Neural cell (in vitro differentiated cells): ENCODE measurements around the gene HDAC4. TPM values are rescaled to one million over a fixed set of nuclear protein-coding genes. Genes with fewer than 3 reads are reported as not detected.

Experiments
- H2AFZ ChIP-seq: fragments of 200-600, 300-800 bp; sonication (generic), shearing (Covaris generic); 2 replicates; pipeline ENCODE4 v1.6.0; 2014; ENCODE audit warnings: low read depth, mild to moderate bottlenecking, antibody characterized with exemption, low read length, moderate library complexity
- H3F3A ChIP-seq: fragments of 200-600 bp; shearing (Covaris generic); 2 replicates; pipeline ENCODE4 v1.6.1; 2016; ENCODE audit warnings: mild to moderate bottlenecking, moderate library complexity, mixed read lengths, antibody characterized with exemption, low read length; ENCODE audit not compliant: insufficient read depth, poor library complexity, severe bottlenecking
- H3K27ac ChIP-seq: fragments of 200-600, 300-800 bp; sonication (generic), shearing (Covaris generic); 2 replicates; pipeline ENCODE4 v1.5.1; 2014; ENCODE audit warnings: mild to moderate bottlenecking, low read length, moderate library complexity
- H3K27me3 ChIP-seq: fragments of 300-800, 200-600 bp; sonication (generic), shearing (Covaris generic); 2 replicates; pipeline ENCODE4 v1.6.0; 2014; ENCODE audit warnings: mild to moderate bottlenecking, low read depth, low read length, moderate library complexity; ENCODE audit not compliant: insufficient read depth
- H3K36me3 ChIP-seq: fragments of 300-800, 200-600 bp; sonication (generic), shearing (Covaris generic); 2 replicates; pipeline ENCODE4 v1.5.1; 2014; ENCODE audit warnings: mild to moderate bottlenecking, antibody characterized with exemption, low read length, moderate library complexity; ENCODE audit not compliant: insufficient read depth
- H3K4me2 ChIP-seq: fragments of 300-800, 200-600 bp; sonication (generic), shearing (Covaris generic); 2 replicates; pipeline ENCODE4 v1.6.0; 2014; ENCODE audit warnings: mild to moderate bottlenecking, low read length
- H3K4me3 ChIP-seq: fragments of 300-800, 200-600 bp; sonication (generic), shearing (Covaris generic); 2 replicates; pipeline ENCODE4 v1.5.1; 2014; ENCODE audit warnings: mild to moderate bottlenecking, low read length, moderate library complexity
- H3K79me2 ChIP-seq: fragments of 200-600 bp; shearing (Covaris generic); replicated peaks from 2 replicates; pipeline ENCODE4 v1.6.0; 2014; ENCODE audit warnings: mild to moderate bottlenecking, low read length, moderate library complexity; ENCODE audit not compliant: insufficient read depth
- H3K9ac ChIP-seq: fragments of 300-800, 200-600 bp; sonication (generic), shearing (Covaris generic); 2 replicates; pipeline ENCODE4 v1.6.1; 2016; ENCODE audit warnings: mild to moderate bottlenecking, low read length, mixed read lengths
- H3K9me2 ChIP-seq: fragments of 200-600 bp; shearing (Covaris generic); 2 replicates; pipeline ENCODE4 v1.6.1; 2016; ENCODE audit warnings: mild to moderate bottlenecking, low read length, mixed read lengths; ENCODE audit not compliant: insufficient read depth
- H3K9me3 ChIP-seq: fragments of 200-600, 300-800 bp; sonication (generic), shearing (Covaris generic); 2 replicates; pipeline ENCODE4 v1.6.1; 2016; ENCODE audit warnings: mild to moderate bottlenecking, mixed run types, low read length, moderate library complexity, mixed read lengths
- H4K20me1 ChIP-seq: fragments of 200-600 bp; shearing (Covaris generic); 2 replicates; pipeline ENCODE4 v1.6.1; 2016; ENCODE audit warnings: mild to moderate bottlenecking, mixed run types; ENCODE audit not compliant: insufficient read depth
- EP300 ChIP-seq: fragments of 450-650 bp; conservative IDR thresholded peaks from 2 replicates; pipeline ENCODE4 v1.6.1; 2014; ENCODE audit warnings: antibody characterized with exemption, mild to moderate bottlenecking, moderate library complexity; ENCODE audit not compliant: poor library complexity, severe bottlenecking
- EZH2 ChIP-seq: fragments of 200-600, 300-800 bp; shearing (Covaris generic), sonication (generic); IDR thresholded peaks from 2 replicates; pipeline ENCODE4 v1.6.1; 2014; ENCODE audit warnings: antibody characterized with exemption, low read length, borderline replicate concordance, mild to moderate bottlenecking; ENCODE audit not compliant: insufficient read depth, poor library complexity, severe bottlenecking
- MXI1 ChIP-seq: fragments of 450-650 bp; conservative IDR thresholded peaks from 2 replicates; pipeline ENCODE4 v1.6.1; 2014; ENCODE audit warnings: antibody characterized with exemption, mild to moderate bottlenecking; ENCODE audit not compliant: poor library complexity, severe bottlenecking
- POLR2AphosphoS5 ChIP-seq: IDR thresholded peaks from 2 replicates; pipeline ENCODE4 v1.6.1; 2012
- RAD21 ChIP-seq: fragments of 450-650 bp; conservative IDR thresholded peaks from 2 replicates; pipeline ENCODE4 v1.6.1; 2014; ENCODE audit warnings: antibody characterized with exemption, mild to moderate bottlenecking, moderate library complexity
- REST ChIP-seq: IDR thresholded peaks from 2 replicates; pipeline ENCODE4 v1.6.1; 2012; ENCODE audit warnings: borderline replicate concordance
- SMC3 ChIP-seq: fragments of 450-650 bp; conservative IDR thresholded peaks from 2 replicates; pipeline ENCODE4 v1.6.1; 2014; ENCODE audit warnings: antibody characterized with exemption, mild to moderate bottlenecking, moderate library complexity; ENCODE audit not compliant: poor library complexity
- TAF1 ChIP-seq: IDR thresholded peaks from 2 replicates; pipeline ENCODE4 v1.6.1; 2012; ENCODE audit warnings: low read depth
- polyA plus RNA-seq: library from polyadenylated mRNA; depleted of rRNA; stranded (reverse); fragments of >200 nt; gene quantifications from 2 replicates; pipeline ENCODE4 v1.2.3, GENCODE V29; 2014
- TF ChIP-seq, protein P1 (sequence below): fragments of 450-650 bp; IDR thresholded peaks from 2 replicates; pipeline ENCODE4 v1.5.1; 2014; ENCODE audit warnings: antibody characterized with exemption, mild to moderate bottlenecking, moderate library complexity; ENCODE audit not compliant: poor library complexity, severe bottlenecking

Gene HDAC4
- polyA plus RNA-seq, 1 donor from 2014 or later: 3.4 TPM

DNA sequence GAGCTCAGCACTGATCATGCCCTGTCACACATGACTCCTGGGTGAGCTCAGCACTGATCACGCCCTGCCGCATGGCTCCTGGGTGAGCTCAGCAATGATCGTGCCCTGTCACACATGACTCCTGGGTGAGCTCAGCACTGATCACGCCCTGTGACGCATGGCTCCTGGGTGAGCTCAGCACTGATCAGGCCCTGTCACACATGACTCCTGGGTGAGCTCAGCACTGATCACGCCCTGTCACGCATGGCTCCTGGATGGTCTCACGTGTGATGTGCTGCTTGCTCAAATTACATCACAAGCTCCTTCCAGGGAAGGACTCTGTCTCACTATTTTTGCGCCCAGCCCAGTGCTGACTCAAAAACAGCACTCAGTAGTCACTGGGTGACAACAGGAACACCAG, 258.0 kb downstream of the HDAC4 start:
- Histone ChIP-seq H3K9me2 (no peaks in the 10 kb centered on the region), H3K27me3 (no peaks in the 10 kb centered on the region), H3K79me2 (no peaks in the 10 kb centered on the region), H4K20me1 (no peaks in the 10 kb centered on the region), H3K9ac (no peak overlapping the region), H3K4me3 (no peak overlapping the region), H2AFZ (no peak overlapping the region), H3F3A (no peaks in the 10 kb centered on the region), H3K36me3 (no peaks in the 10 kb centered on the region), H3K4me2 (no peak overlapping the region), H3K27ac (no peak overlapping the region), H3K9me3 (no peaks in the 10 kb centered on the region)
- no peak for TF ChIP-seq EP300
- TF ChIP-seq MXI1: no peak
- no peak for TF ChIP-seq REST
- TF ChIP-seq SMC3: no peak
- TF ChIP-seq, protein P1, sequence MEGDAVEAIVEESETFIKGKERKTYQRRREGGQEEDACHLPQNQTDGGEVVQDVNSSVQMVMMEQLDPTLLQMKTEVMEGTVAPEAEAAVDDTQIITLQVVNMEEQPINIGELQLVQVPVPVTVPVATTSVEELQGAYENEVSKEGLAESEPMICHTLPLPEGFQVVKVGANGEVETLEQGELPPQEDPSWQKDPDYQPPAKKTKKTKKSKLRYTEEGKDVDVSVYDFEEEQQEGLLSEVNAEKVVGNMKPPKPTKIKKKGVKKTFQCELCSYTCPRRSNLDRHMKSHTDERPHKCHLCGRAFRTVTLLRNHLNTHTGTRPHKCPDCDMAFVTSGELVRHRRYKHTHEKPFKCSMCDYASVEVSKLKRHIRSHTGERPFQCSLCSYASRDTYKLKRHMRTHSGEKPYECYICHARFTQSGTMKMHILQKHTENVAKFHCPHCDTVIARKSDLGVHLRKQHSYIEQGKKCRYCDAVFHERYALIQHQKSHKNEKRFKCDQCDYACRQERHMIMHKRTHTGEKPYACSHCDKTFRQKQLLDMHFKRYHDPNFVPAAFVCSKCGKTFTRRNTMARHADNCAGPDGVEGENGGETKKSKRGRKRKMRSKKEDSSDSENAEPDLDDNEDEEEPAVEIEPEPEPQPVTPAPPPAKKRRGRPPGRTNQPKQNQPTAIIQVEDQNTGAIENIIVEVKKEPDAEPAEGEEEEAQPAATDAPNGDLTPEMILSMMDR: no peak
- TF ChIP-seq TAF1: no peak
- TF ChIP-seq EZH2: no peak
- TF ChIP-seq RAD21: no peak
- no peak for TF ChIP-seq POLR2AphosphoS5

- H3K9me2 ChIP-seq: no peaks in the 10 kb centered on the region
- no peaks in the 10 kb centered on the region for H3F3A ChIP-seq
- no peaks in the 10 kb centered on the region for H3K27me3 ChIP-seq
- no peak overlapping the region for H3K4me2 ChIP-seq
- H2AFZ ChIP-seq: no peak overlapping the region
- H3K79me2 ChIP-seq: no peaks in the 10 kb centered on the region
- no peak overlapping the region for H3K4me3 ChIP-seq
- no peak overlapping the region for H3K9ac ChIP-seq
- no peaks in the 10 kb centered on the region for H3K9me3 ChIP-seq
- H3K36me3 ChIP-seq: no peaks in the 10 kb centered on the region
- TF ChIP-seq REST (no peak), EP300 (no peak), RAD21 (no peak), POLR2AphosphoS5 (no peak), SMC3 (no peak), TAF1 (no peak), MXI1 (no peak), EZH2 (no peak)
- TF ChIP-seq, protein P1: no peak
- no peak overlapping the region for H3K27ac ChIP-seq
- H4K20me1 ChIP-seq: no peaks in the 10 kb centered on the region
Measured at GRCh38 chr2:239142296-239142695, 258.5 kb downstream of the HDAC4 start.
